ENCODE measurements around the gene PDGFRA. TPM values are rescaled to one million over a fixed set of nuclear protein-coding genes. Genes with fewer than 3 reads are reported as not detected.

Gene PDGFRA
- total RNA-seq, 6 experiments from 2014 or later, result 28.9 to 94.2 (median 88.3) TPM

DNA sequence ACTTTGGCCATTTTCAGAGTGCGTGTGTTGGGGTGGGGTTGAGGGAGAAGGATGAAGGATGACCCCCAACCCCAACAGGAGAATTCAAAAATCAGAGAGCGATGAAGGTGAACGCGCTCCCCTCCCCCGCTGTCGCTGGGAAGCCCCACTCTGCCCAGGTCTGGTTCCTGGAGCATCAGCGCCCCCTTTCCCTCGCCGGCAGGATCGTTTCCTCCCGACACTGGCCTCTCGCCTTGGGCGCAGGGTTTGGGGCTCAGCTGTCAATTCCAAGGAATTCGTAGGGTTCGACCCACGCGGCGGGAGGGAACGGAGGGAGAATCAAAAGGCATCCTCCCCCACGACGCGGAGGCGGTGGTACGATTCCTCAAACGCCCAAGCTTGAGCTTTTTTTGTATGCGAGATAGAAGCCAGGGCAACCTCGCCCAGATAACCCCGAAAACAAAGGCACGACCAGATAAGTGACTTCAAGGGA lies 1.0 kb upstream of the PDGFRA start:
- no peaks in the 10 kb centered on the region for H3K9me3 Mint-ChIP-seq
- peak; percentile 70 for DNase-seq
- H3K4me1 Mint-ChIP-seq (ENCODE audit: low read depth), result peaks cover 52% of the 10 kb centered on the region
- peaks cover 19% of the 10 kb centered on the region; the same call in 1 of the 2 replicates for H3K36me3 Mint-ChIP-seq (ENCODE audit: low read depth)
- TF ChIP-seq, protein P1, sequence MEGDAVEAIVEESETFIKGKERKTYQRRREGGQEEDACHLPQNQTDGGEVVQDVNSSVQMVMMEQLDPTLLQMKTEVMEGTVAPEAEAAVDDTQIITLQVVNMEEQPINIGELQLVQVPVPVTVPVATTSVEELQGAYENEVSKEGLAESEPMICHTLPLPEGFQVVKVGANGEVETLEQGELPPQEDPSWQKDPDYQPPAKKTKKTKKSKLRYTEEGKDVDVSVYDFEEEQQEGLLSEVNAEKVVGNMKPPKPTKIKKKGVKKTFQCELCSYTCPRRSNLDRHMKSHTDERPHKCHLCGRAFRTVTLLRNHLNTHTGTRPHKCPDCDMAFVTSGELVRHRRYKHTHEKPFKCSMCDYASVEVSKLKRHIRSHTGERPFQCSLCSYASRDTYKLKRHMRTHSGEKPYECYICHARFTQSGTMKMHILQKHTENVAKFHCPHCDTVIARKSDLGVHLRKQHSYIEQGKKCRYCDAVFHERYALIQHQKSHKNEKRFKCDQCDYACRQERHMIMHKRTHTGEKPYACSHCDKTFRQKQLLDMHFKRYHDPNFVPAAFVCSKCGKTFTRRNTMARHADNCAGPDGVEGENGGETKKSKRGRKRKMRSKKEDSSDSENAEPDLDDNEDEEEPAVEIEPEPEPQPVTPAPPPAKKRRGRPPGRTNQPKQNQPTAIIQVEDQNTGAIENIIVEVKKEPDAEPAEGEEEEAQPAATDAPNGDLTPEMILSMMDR (IDR thresholded peaks at IDR 0.05), result peak; percentile 89
- peak overlapping the region; percentile 82 for H3K27ac Mint-ChIP-seq
- H3K4me3 Mint-ChIP-seq, result peak overlapping the region; percentile 94
- H3K27me3 Mint-ChIP-seq (ENCODE audit: insufficient read depth), result peaks cover 1% of the 10 kb centered on the region

DNA sequence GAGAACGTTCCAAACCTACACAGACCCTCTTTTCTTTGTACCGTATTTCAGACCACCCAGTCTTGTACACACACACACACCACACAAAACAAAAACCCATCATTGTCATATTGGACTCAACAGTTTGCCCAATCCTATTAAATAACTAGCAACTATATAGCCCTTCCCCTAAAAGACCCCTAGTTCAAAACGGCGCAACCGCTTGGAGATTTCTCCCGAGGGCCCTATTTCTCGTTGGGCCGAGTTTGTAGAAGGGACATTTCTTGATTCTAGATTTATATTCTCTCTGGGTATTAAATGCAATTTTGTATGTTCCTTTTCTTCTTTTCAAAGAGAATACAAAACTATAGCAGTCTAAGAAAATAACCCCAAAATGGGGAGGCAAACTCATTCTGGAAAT lies 547 bp upstream of the PDGFRA start:
- H3K27me3 Mint-ChIP-seq (ENCODE audit: insufficient read depth), result peaks cover 1% of the 10 kb centered on the region
- H3K4me3 Mint-ChIP-seq, result peak overlapping the region; percentile 94
- H3K4me1 Mint-ChIP-seq (ENCODE audit: low read depth), result peaks cover 52% of the 10 kb centered on the region
- TF ChIP-seq, protein P1 (IDR thresholded peaks at IDR 0.05), result no peak
- no peak for DNase-seq
- peaks cover 19% of the 10 kb centered on the region; the same call in 1 of the 2 replicates for H3K36me3 Mint-ChIP-seq (ENCODE audit: low read depth)
- no peaks in the 10 kb centered on the region for H3K9me3 Mint-ChIP-seq
- H3K27ac Mint-ChIP-seq, result peak overlapping the region; percentile 82

DNA sequence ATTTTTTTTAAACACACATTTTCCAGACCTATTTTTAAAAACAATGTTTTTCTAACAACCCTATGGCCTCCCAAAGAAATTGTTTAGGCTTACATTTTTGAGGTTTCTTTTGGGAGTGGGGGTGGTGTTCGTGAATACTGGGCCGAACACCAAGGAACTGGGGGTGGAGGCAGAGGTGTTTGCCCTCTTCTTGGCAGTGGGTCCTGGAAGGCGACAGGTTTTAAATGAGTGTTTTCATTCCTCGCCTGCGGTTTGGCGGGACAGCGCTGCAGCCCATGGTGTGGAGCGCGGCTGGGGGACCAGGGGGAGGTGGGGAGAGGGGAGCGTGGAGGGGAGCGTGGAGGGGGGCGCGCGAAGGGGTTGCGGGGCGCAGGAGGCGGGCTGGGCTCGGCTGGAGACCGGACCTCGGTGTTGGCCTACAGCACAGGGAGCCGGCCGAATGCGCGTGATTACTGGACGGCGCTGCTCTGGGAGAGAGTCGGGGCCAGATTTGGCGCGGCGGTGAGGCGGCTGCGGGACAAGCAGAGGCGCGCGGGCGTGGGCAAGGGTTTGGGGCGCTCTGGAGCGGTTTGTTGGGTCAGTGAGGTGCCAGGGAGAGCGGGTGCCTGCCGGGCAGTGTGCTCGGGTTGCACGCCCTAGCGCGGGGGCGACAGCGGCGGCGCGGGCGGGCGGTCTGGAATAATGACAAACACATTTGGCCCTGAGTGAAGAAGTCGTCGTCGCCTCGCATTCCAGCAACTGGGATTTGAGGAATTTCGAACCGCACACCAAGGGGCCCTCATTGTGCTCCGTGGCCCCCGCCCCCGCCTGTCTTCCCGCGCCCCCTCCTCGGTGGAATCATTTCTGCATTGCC lies 764 bp downstream of the PDGFRA start:
- Mint-ChIP-seq H3K4me1 (ENCODE audit: low read depth) (peaks cover 62% of the 10 kb centered on the region), H3K36me3 (ENCODE audit: low read depth) (peaks cover 19% of the 10 kb centered on the region; the same call in 1 of the 2 replicates), H3K27ac (peak overlapping the region; percentile 82), H3K4me3 (peak overlapping the region; percentile 94), H3K9me3 (no peaks in the 10 kb centered on the region), H3K27me3 (ENCODE audit: insufficient read depth) (peaks cover 1% of the 10 kb centered on the region; the same call in 1 of the 2 replicates)
- no peak for DNase-seq
- TF ChIP-seq, protein P1 (IDR thresholded peaks at IDR 0.05), result no peak

DNA sequence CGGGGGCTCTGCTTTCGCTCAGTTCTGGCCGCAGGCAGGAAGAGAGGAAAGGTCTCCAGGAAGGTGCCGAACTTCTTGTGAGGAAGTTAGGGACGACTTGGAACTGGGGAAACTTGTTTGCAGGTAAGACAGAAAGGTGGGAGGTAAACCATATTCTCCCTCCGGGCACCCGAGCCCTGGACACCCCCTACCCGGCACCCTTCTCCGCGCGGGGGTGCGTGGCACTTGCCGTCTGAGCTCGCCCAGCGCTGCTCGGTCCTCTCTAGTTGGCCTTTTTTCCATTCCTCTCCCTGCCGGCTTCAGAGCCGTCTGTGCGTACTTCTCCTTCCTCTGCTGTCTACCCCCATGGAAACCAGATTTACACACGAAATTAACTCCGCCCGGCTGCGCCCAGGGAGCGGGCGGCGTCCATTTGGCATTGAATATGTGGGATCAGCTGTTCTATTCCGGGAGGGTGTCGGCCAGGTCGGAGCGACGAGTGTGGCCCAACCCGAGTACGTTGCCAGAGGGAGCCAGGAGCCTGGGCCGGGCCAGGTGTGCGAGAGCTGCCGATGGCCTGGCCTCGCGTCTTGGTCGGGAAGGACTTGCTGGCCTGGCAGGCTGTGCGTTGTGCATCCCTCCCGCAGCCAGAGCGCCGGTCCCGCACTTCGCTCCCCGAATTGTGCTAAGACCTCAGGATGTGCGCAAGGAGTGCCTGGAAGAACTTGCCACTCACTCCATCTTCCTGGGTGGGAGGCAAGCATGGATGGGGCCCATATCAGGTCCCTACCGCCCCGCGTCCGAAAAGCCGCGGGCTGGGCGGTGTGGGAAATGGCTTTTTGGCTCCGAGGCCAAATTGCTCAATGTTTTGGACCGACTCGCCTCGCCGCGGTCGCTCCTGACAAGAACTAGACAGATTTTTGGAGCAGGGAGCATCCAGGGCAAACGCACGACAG lies 1.7 kb downstream of the PDGFRA start:
- peaks cover 1% of the 10 kb centered on the region; the same call in 1 of the 2 replicates for H3K27me3 Mint-ChIP-seq (ENCODE audit: insufficient read depth)
- TF ChIP-seq, protein P1 (IDR thresholded peaks at IDR 0.05), result no peak
- DNase-seq, result no peak
- H3K36me3 Mint-ChIP-seq (ENCODE audit: low read depth), result peaks cover 19% of the 10 kb centered on the region; the same call in 1 of the 2 replicates
- peaks cover 63% of the 10 kb centered on the region for H3K4me1 Mint-ChIP-seq (ENCODE audit: low read depth)
- no peaks in the 10 kb centered on the region for H3K9me3 Mint-ChIP-seq
- peak overlapping the region; percentile 94 for H3K4me3 Mint-ChIP-seq
- peak overlapping the region; percentile 82 for H3K27ac Mint-ChIP-seq

DNA sequence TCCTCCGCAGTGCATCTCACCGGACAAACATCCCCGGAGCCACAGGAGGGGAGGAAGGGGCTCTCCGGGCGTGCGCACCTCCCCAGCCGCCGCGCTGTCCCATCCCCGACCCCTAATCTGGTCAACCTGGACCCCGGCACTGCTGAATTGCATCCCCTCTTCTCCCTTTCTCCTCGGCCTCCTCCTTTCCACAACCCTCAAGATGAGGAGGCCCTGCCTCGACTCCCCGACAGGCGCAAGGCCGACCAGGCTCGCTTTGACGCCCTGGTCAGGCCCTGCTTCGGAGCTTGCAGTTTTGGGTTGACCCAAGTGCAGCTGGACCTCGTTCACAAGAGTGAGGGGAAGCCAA lies 2.3 kb downstream of the PDGFRA start:
- H3K27ac Mint-ChIP-seq, result peak overlapping the region; percentile 82
- peaks cover 63% of the 10 kb centered on the region for H3K4me1 Mint-ChIP-seq (ENCODE audit: low read depth)
- DNase-seq, result no peak
- H3K27me3 Mint-ChIP-seq (ENCODE audit: insufficient read depth), result peaks cover 3% of the 10 kb centered on the region
- TF ChIP-seq, protein P1 (IDR thresholded peaks at IDR 0.05), result no peak
- no peaks in the 10 kb centered on the region for H3K9me3 Mint-ChIP-seq
- peaks cover 19% of the 10 kb centered on the region; the same call in 1 of the 2 replicates for H3K36me3 Mint-ChIP-seq (ENCODE audit: low read depth)
- peak overlapping the region; percentile 94 for H3K4me3 Mint-ChIP-seq
